NCI-H460 (cell line): ENCODE results near the gene NT5C. TPM values are rescaled to one million over a fixed set of nuclear protein-coding genes. Genes with fewer than 3 reads are reported as not detected.
"Not testable (repeated sequence)": the region's sequence is repeated elsewhere in the genome, so short reads cannot be mapped to it uniquely, and the experiment has no call there.

Experiments used
- DNase-seq: peaks from one replicate; pipeline ENCODE4 v3.0.0-alpha.2; 2016; ENCODE audit warnings: low read depth; ENCODE audit errors: extremely low read depth
- polyA plus RNA-seq: library from polyadenylated mRNA; depleted of rRNA; stranded (reverse); fragments of >200 nt; gene quantifications from 2 replicates; pipeline ENCODE4 v1.2.3, GENCODE V29; 2014; cell fraction: nucleus; rRNA removed
- total RNA-seq: library from RNA; depleted of rRNA; stranded (reverse); fragments of >200 nt; shearing (Covaris generic); gene quantifications from 2 replicates; pipeline ENCODE4 v1.2.3, GENCODE V29; 2014; rRNA removed

Gene NT5C
- total RNA-seq: 107 and 114 TPM in 2 replicates
- polyA plus RNA-seq: 618 and 734 TPM in 2 replicates

DNA sequence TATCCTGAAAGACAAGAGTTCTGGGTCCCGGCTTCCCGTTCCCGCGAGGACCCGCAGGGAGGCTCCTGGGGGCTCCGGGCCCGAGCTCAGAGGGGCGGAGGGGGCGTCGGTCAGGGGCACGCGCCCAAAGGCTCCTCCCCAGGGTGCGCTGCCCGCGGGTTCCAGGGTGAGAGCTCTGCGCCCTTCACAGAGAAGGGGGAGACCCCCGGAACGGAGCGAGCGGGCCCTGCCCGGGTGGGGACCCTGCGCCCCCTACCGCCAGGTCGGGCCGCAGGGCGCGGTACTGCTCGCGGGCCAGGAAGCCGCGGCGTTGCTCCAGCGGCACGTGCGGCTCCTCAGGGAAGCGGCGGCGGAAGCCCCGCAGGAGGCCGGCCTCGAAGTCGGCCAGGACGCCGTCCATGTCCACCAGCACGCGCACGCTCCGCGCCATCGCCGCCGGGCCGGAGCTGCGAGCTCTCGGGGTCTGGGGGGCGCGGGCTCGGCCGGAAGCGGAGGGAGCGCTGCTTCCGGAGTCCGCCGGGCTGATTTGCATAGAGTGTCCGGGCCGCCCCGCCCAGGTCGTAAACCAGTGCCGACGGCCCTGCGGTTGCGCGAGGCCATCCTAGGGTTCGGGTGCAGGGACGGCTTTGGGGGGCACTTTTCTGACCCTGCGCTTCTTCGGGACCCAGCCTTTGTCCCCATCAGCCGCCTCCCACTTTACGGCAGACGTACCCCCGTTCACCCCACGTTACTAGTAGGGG lies at the start of gene NT5C:
TSS of gene NT5C (minus strand) at position 465 of the 740 bp plus-strand sequence. CDS start at position 430, 35 bp downstream.
- DNase-seq: peak; percentile 76

DNA sequence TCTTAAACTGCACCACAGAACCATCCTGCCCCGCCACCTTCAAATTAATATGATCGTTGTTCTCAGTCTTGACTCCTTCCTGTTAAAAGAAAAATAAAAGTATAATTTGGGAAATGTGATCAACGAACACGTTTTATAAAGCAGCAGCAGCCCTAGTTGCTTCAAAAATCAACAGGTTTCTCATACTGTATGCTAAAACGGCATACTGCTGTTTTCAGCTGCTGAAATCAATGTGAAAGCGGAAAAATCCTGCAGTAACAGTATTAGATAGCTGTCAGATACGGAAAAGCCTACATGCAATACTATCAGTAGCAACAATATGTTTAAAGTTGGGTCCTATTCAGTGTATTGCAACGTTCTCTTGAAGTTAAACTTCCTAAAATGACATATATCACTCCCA lies 49.6 kb upstream of the NT5C start:
- no peak for DNase-seq

DNA sequence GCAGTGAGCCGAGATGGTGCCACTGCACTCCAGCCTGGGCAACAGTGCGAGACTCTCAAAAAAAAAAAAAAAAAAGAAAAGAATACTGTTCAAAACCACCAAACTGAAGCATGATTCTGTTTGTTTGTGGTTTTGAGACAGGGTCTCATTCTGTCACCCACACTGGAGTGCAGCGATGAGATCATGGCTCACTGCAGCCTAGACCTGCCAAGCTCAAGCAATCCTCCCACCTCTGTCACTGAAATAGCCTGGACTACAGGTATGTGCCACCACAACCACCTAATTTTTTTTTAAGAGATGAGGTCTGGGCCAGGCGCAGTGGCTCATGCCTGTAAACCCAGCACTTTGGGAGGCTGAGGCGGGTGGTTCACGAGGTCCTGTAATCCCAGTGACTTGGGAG lies 46.9 kb upstream of the NT5C start:
- DNase-seq: no peak

DNA sequence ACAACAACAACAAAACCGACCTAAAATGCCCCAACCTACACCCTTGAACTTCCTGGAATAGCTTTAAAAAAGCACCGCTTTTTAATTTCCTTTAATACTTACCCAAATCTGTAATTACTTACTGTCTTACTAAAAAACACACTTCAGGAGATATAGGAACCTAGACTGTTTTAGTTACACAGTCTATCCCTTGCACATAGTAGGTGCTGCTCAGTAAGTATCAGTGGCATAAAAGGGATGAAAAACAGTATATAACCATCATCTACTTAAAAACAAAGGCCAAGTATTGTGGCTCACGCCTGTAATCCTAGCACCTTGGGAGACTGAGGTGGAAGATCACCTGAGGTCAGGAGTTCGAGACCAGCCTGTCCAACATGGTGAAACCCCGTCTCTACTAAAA lies 45.1 kb upstream of the NT5C start:
- no peak for DNase-seq

DNA sequence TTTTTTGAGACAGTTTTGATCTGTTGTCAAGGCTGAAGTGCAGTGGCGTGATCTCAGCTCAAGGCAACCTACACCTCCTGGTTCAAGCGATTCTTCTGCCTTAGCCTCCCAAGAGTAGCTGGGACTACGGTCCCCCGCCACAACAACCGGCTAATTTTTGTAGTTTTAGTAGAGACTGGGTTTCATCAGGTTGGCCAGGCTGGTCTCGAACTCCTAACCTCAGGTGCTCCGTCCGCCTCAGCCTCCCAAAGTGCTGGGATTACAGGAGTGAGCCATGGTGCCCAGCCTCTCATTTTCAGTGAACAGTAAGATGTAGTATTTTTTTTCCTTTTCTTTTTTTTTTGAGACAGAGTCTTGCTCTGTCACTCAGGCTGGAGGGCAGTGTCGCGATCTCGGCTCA lies 43.5 kb upstream of the NT5C start:
- DNase-seq: no peak

DNA sequence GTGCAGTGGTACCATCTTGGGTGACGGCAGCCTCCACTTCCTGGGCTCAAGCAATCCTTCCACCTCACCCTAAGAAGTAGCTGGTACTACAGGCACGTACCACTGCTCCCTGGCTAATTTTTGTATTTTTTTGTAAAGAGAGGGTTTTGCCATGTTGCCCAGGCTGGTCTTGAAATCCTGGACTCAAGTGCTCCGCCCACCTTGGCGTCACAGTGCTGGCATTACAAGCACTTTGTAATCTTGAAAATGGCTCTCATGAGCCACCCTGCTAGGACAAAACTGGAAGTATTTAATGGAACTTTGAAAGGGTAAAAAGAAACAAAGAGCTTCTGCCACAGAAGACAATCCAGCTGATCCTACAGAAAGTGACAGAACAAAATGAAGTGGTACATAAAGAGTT lies 42.0 kb upstream of the NT5C start:
- DNase-seq: no peak

DNA sequence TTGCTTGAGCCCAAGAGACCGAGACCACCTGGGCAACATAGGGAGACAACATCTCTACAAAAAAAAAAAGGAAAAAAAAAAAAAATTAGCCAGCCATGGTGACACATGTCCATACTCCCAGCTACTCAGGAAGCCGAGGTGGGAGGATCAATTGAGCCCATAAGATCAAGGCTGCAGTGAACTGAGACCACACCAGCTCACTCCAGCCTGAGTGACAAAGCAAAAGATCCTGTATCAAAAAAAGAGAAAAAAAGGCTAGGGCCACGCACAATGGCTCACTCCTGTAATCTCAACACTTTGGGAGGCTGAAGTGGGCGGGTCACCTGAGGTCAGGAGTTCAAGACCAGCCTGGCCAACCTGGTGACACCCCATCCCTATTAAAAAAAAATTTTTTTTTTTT lies 37.5 kb upstream of the NT5C start:
- DNase-seq: no peak

DNA sequence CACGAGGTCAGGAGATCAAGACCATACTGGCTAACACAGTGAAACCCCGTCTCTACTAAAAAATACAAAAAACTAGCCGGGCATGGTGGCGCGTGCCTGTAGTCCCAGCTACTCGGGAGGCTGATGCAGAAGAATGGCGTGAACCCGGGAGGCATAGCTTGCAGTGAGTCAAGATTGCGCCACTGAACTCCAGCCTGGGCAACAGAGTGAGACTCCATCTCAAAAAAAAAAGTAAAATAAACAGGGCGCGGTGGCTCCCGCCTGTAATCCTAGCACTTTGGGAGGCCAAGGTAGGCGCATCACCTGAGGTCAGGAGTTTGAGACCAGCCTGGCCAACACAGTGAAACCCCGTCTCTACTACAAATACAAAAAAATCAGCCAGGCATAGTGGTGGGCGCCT lies 33.1 kb upstream of the NT5C start:
- DNase-seq: not testable (repeated sequence)

DNA sequence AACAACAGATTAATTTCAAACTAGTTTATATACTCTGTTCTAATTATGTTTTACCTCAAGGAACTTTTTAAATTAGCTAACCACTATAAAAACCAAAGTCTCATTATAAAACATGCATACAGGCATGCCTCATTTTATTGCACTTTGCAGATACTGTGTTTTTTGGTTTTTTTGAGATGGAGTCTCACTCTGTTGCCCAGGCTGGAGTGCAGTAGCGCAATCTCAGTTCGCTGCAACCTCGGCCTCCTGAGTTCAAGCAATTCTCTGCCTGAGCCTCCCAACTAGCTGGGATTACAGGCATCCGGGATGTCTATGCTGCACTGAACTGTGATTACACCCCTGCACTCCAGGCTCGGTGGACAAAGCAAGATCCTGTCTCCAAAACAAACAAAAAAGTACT lies 31.5 kb upstream of the NT5C start:
- DNase-seq: no peak

DNA sequence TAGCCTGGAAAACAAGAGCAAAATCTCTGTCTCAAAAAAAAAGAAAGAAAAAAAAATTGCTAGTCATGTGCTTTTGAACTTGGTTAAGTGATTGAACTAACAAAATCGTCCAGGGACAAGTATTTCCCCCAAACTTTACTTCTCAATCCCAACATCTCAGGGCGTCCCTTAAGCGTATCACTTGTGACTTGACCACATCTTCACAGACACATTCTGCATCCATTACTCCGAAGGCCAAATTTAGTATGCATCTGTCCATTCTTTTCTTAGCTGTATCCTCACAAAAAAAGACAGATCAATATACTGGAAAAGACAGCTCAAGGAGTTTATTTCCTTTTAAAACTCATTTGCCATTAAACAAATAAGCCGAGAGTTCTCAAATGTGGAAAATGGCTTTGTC lies 28.7 kb upstream of the NT5C start:
- no peak for DNase-seq

DNA sequence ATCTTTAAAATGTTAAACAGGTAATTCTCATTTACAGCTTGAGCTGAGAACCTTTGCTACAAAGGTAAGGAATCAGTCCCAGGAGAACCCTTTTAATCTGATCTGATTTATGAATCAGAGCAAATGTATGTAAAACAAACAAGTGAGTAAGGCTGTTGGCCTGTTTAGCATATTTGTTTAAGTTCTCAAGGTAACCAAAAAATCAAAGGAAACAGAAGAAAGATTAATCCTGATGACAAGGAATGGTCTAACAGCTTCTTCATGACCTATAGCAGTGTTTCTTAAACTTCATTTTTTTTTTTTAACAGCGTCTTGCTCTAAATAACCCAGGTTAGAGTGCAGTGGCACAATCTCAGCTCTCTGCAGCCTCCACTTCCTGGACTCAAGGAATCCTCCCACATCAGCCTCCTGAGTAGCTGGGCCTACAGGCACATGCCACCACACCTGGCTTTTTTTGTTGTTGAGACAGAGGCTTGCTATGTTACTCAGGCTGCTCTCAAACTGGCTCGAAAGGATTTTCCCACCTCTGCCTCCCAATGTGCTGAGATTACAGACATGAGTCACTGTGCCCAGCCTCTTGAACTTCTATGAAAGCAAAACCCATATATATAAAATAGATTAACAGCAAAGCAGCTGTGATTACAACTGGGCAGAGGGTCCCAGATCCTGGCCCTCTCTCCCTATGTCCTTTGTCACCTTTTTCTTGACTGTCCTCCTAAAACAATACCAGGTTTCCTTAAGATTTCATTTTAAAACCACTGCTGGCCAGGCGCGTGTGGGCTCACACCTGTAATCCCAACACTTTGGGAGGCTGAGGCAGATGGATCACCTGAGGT lies 27.9 kb upstream of the NT5C start:
- DNase-seq: no peak

DNA sequence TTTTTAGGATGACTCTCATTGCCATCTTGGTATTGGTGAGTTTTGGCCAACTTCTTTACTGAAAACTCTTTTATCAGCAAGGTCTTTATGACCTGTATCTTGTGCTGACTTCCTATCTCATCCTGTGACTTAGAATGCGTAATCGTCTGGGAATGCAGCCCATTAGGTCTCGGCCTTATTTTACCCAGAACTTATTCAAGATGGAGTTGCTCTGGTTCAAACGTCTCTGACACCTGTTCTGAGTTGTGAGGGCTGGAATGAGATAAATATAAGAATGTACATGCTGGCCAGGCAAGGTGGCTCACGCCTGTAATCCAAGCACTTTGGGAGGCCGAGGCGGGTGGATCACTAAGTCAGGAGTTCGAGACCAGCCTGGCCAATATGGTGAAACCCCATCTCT lies 26.9 kb upstream of the NT5C start:
- DNase-seq: not testable (repeated sequence)

DNA sequence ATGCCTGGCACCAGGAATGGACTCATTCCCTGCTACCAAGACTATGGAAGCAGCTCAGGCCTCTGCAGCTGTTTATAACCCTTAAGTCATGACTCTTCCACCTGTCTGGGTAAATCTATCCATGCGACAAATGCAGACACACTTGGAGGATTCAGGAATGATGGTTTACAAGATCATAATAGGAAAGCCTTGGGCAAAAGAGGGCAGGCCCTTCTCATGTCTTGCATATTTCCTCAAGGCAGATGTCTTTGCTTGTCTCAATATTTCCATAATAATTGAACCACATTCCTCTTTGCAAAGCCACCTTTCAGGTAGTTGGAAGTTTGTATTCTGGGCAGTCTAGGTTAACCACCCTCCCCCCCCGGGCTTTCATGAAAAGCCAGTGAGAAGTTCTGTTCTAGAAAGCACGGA lies 23.7 kb upstream of the NT5C start:
- DNase-seq: no peak

DNA sequence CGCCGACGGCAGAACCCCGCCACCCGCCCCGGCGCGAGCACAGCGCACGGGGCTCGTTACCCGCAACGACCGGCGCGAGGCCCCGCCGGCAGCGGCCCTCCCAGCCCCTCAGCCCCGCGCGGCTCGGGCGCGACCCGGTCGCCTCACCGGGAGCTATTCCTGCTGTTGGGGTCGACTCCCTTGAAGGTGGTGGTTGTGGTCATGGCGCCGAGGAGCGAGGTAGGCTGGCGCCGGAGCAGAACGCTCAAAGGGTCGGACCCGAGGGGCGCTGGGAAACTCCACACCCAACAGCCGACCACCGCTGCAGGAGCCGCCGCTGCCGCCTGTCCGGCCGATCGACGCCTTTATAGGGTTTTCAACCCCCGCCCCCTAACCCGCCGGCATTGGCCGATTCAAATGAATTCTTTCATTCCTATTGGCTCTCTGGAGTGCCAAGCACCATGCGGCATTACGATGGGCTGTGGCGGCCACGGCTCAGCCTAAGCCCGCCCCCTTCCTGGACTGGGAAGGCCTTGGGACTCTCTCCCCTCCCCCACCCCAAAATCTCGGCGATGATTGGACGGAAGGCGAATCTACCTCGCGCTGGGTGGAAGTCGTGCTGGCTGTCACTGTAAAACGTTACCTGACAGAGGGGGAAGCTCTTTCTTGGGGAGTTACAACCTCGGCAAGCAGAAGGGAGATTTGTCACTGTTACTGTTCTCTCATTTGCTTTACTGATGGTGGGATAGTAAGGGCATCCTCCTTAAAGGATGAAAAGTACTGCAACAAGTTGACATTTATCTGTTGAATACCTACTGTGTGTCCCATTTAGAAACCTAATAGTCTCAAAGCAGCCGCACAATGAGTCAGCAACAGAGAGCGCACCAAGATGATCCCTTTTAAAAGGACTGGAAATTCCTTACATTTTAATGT lies 22.9 kb upstream of the NT5C start, which contains the start of gene JPT1:
TSS of gene JPT1 (minus strand) at position 318 of the 912 bp plus-strand sequence. CDS start at position 203, 115 bp downstream.
- DNase-seq: peak; percentile 99

DNA sequence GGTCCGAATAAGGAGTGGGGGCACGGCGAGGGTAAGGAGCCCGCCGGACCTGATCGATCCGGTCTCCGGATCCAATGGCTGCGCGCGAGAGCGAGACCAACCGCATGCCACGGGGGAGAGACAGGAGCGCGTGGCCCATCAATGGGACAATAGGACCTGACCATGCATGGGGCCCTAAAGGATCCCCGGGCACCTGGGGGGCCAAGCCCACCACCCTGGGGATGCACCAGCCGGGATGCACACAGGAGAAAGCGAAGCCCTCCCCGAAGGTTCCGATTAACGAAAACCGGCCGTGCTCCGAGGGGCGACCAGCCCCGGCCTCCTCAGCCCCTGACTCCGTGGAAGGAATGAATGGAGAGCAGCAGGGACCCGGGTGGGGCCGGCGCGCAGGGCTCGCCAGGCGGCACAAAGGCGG lies 22.2 kb upstream of the NT5C start:
- no peak for DNase-seq

DNA sequence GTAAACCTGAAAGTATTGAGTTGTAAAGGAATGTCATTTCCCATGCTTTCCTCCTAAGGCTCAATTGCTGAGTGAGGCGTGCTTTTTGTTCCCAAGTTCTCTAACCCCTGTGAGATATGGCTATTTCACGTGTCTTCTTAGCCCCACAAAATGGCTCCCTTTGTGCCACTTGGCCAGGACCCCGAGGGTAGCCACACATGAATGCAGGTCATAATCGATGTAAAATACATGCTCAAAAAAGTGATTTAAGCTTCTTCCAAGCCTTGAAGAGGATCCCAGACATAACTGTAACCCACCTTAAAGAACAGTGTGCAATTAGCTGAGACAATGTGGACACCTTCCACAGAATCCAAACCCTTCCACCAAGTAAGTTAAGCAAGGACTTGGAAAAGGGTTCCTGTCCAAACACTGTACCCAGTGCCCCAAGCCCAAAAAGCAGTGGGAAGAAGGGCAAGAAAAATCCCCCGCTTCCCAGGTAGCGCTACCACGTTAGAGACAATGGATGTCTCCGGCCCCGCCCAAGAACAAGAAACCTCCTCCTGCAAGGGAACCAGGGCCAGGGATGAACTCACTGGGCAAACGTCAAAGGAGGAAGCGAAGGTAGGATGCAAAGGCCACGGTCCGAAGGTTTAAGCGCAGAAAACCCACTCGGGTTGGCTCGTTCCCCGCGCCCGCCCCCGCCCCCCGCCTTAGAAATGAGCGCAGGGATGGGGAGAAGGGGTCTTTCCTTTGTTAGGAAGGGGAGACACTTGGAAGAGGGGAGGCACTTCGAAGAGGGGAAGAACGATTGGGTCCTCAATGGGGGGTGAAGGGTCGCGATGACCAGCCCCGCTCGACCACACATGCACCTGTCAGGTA lies 21.6 kb upstream of the NT5C start:
- DNase-seq: no peak

DNA sequence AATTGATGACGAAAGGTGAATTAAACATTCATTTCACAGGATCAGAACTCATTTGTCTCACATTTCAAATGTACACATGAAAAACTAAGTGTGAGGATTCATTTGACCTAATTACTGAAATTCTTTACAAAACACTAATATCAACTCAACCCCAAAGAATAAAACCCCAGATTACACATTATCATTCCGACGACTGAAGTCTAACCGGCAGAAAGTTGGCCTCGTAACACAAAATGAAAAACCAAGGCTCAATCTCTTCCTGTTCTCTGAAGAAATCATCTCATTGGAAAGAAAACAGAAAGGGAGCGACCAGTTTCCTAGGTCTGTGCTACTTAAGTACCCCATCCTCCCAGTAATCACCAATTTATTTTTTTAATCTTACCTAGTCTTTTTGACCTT lies 21.0 kb upstream of the NT5C start:
- no peak for DNase-seq

DNA sequence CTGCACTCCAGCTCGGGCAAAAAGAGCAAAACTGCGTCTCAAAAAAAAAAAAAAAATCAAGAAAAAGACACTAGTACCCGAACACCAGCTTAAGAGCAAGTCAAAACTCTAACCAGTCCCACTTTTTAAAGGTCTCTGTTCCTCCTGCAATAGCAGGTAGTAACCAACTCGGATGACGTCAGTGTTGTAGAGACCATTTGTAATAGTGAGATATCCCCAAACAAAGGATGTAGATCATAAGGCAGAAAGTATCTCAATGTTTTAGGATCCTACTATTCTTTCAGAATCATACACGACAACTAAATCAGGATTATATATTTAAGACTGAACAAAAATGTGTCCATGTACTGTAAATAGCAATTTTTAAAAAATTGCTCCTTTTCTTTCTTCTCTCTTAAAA lies 20.4 kb upstream of the NT5C start:
- DNase-seq: no peak

DNA sequence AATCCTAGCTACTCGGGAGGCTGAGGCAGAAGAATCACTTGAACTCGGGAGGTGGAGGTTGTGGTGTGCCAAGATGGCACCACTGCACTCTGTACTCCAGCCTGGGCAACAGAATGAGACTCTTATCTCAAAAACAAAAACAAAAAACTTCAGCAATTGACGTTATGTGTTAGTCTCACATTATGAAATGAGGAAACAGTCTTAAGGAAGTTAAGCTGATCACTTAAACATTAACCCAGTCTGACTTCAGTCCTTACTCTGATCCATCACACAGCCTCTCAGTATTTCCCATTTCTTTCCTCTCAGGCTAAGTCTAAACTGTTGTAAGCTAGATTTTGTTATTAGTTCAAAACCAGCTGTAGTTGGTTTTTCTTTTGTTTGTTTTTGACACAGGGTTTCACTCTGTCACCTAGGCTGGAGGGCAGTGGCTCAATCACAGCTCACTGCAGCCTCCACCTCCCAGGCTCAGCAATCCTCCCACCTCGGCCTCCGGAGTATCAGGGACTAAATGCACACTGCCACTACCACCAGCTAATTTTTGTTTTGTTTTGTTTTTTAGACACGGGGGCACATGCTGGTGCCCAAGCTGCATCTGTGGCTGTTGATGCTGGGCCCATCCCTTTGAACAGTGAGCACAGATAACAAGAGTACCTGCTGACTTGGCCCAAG lies 16.5 kb upstream of the NT5C start:
- no peak for DNase-seq
